Activated naive CD8-positive, alpha-beta T cell treated with anti-CD3 and anti-CD28 coated beads, Interleukin-2, amount 50 U/mL, for 16 hours (primary cell): ENCODE measurements around the gene RBMXL3.
"Not testable (repeated sequence)": the region's sequence is repeated elsewhere in the genome, so short reads cannot be mapped to it uniquely, and the experiment has no call there.

ENCODE experiments used
- DNase-seq: peaks from one replicate; pipeline ENCODE4 v3.0.0-alpha.2; 2020; ENCODE audit warnings: low read depth, low spot score

Gene RBMXL3

GRCh38 chrX:115189110-115189509 lies at the start of gene RBMXL3:
Gene RBMXL3, plus strand, starts transcription at chrX:115189410. Its CDS starts 32 bp downstream, at chrX:115189442.
- DNase-seq: no peak

GRCh38 chrX:115142057-115142456 lies 47.2 kb upstream of the RBMXL3 start:
- DNase-seq: no peak

DNA sequence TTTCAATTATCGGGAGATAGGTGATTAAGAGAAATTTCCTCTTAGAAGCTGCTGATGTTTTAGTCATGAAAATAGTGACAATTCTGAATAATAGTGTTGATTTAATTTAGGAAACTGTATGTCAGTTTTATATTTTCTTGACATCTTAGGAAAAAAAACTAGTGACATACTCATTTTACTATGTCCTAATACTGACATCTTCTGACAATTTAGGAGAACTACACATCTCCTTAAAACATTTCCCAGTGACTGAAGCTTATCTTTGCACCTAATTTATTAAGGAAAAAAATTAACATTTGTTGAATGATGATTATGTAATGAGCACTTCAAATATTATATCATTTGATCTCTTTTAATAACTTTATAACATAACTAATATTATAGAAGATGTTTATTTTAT lies 42.0 kb upstream of the RBMXL3 start:
- no peak for DNase-seq

- no peak for DNase-seq
Observed at GRCh38 chrX:115173181-115173580, 16.0 kb upstream of the RBMXL3 start.

- DNase-seq: no peak
Observed at GRCh38 chrX:115174548-115174947, 14.7 kb upstream of the RBMXL3 start.

DNA sequence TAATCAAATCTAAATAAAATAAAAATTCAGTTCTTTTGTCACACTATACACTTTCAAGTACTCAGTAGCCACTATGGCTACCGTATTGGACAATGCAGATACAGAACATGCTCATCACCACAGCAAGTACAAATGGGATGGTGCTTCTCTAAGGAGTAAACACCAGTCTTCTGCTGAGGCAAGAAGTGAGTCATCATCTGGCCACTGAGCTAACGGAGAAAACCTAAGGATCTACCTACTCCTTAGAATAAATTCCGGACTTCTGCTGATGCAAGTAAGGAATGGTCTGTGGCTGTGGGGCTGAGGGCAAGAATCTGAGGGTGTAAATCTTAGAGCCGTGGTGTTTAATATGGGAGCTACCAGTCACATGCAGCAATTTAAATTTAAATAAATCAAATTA lies 11.3 kb upstream of the RBMXL3 start:
- no peak for DNase-seq

DNA sequence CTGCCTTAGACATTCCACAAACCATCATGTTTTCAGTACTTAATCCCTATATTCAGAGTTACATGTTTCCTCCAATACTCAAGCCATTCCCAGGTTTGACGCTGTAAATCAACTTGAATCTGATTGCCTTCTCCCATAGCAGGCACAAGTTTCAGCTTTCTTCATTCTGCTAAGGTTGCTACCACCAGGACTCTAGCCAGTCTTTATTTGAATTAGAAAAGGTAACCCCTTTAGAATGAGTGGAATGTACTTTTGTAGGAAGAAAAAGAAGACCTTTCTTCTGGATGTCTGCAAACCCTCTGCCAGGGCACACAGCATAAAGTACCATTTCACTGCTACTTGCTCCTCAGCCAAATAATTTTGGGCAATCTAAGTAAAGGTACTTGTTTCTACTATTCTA lies 10.7 kb upstream of the RBMXL3 start:
- DNase-seq: no peak

- DNase-seq: no peak
Observed at GRCh38 chrX:115183980-115184379, 5.2 kb upstream of the RBMXL3 start.

DNA sequence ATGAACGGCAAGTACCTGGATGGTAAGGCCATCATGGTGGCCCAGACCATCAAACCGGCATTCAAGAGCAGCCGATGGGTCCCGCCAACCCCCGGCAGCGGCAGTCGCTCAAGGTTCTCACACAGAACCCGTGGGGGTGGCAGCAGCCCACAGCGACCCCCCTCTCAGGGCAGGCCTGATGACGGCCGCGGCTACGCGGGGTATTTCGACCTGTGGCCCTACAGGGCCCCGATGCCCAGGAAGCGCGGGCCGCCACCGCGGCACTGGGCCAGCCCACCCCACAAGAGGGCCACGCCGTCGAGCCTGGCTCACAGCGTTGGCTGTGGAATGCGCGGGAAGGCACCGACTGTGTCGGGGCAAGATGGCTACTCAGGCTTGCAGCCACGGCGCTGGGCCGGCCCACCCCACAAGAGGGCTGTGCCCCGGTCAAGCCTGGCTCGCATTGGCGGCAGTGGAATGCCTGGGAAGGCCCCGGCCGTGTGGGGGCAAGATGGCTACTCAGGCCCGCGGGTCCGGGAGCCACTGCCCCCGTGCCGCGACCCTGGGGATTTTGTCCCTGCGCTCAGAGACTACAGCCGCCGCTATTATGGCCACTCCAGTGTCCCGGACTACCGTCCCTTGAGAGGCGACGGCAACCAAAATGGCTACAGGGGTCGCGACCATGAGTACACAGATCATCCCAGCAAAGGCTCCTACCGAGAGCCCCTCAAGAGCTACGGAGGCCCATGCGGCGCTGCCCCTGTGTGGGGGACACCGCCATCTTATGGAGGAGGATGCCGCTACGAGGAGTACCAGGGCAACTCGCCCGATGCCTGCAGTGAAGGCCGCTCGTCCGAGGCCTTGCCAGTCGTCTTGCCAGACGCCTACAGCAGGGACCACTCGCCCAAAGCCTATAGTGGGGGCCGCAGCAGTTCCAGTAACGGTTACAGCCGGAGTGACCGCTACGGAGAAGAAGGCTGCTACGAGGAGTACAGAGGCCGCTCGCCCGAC lies 731 bp downstream of the RBMXL3 start:
- no peak for DNase-seq

DNA sequence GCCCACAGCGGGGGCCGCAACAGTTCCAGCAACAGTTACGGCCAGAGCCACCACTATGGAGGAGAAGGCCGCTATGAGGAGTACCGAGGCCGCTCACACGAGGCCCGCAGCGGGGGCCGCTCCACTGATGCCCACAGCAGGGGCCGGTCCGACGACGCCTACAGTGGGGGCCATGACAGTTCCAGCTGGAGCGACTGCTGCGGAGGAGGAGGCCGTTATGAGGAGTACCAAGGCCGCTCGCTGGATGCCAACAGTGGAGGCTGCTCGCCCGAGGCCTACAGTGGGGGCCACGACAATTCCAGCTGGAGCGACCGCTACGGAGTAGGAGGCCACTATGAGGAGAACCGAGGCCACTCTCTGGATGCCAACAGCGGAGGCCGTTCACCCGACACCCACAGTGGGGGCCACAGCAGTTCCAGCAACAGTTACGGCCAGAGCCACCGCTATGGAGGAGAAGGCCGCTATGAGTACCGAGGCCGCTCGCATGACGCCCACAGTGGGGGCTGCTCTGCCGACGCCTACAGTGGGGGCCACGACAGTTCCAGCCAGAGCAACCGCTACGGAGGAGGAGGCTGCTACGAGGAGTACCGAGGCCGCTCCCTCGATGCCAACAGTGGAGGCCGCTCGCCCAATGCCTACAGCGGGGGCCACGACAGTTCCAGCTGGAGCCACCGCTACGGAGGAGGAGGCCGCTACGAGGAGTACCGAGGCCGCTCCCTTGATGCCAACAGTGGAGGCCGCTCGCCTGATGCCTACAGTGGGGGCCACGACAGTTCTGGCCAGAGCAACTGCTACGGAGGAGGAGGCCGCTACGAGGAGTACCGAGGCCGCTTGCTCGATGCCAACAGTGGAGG lies 1.7 kb downstream of the RBMXL3 start:
- DNase-seq: no peak

DNA sequence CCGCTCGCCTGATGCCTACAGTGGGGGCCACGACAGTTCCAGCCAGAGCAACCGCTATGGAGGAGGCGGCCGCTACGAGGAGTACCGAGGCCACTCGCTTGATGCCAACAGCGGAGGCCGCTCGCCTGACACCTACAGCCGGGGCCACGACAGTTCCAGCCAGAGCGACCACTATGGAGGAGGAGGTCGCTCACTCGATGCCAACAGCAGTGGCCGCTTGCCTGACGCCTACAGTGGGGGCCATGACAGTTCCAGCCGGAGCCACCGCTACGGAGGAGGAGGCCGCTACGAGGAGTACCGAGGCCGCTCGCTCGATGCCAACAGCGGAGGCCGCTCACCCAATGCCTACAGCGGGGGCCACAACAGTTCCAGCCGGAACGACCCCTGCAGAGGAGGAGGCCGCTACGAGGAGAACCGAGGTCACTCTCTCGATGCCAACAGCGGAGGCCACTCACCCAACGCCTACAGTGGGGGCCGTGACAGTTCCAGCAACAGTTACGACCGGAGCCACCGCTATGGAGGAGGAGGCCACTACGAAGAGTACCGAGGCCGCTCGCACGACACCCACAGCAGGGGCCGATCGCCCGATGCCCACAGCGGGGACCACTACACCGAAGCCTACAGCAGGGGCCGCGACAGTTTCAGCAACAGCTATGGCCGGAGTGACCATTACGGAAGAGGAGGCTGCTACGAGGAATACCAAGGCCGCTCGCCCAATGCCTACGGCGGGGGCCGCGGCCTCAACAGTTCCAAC lies 2.5 kb downstream of the RBMXL3 start:
- DNase-seq: no peak

GRCh38 chrX:115192244-115192700 lies 3.1 kb downstream of the RBMXL3 start:
- DNase-seq: no peak

GRCh38 chrX:115204040-115204439 lies 14.8 kb downstream of the RBMXL3 start:
- DNase-seq: no peak

GRCh38 chrX:115209547-115209946 lies 20.3 kb downstream of the RBMXL3 start:
- not testable (repeated sequence) for DNase-seq

DNA sequence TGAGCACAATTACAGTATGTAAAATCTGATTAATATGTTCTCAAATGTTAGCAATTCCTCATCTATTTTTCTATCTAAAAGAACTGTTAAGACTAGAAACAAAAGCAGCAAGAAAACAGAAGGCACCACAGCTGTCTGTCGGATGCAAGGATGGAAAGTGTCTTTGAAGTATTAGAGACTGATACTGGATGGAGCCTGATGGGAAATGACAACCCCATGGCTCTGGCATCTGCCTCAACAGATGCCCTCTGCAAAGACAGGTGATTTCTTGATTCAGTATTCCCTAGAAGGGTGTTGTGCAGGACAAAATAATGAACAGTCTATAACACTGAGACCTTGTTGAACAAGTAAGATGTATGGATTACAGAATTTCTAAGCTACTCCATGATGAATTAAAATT lies 24.9 kb downstream of the RBMXL3 start:
- DNase-seq: no peak

GRCh38 chrX:115214605-115215004 lies 25.4 kb downstream of the RBMXL3 start:
- no peak for DNase-seq

DNA sequence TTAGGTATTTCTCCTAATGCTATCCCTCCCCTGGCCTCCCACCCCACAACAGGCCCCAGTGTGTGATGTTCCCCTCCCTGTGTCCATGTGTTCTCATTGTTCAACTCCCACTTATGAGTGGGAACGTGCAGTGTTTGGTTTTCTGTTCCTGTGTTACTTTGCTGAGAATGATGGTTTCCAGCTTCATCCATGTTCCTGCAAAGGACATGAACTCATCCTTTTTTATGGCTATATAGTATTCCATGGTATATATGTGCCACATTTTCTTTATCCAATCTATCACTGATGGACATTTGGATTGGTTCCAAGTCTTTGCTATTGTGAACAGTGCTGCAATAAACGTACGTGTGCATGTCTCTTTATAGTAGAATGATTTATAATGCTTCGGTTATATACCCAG lies 28.1 kb downstream of the RBMXL3 start:
- DNase-seq: not testable (repeated sequence)

- no peak for DNase-seq
Observed at GRCh38 chrX:115226929-115227328, 37.7 kb downstream of the RBMXL3 start.

- DNase-seq: no peak
Observed at GRCh38 chrX:115229337-115230003, 40.3 kb downstream of the RBMXL3 start.

DNA sequence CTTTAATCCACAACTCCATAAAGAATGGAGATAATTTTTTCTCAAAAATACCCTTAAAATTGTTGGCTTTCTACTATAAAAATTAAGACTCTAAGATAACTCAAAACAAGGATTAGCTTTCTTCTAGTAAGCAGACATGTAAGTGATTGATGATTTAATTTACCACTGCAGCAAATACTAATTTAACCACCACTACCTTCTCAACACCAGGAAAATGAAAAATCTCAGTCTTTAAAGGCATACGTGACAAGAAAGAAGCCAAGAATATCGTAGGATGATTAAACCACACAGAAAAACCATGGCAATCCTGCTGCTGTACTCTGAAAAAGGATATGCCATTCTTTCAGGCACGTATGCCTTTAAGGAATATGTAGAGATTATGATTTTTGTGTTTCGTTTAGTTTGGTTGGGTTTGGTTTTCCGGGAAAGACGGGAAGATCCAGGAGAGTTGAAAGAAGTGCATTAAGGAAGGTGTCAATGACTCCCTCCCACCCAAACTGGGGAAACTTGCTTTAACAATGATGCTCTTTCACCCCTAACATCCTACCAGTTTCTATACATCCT lies 43.8 kb downstream of the RBMXL3 start:
- DNase-seq: no peak
